HepG2 (cell line): ENCODE results near the gene PLCB1. TPM values are rescaled to one million over a fixed set of nuclear protein-coding genes. Genes with fewer than 3 reads are reported as not detected.

Source experiments
- ATAC-seq: fragments of 200-7000 bp; cut with Tn5 transposase; 3 replicates; pipeline ENCODE4 v1.9.1; 2020; ENCODE audit warnings: mild to moderate bottlenecking, moderate library complexity
- BruUV-seq: library from RNA; stranded (reverse); fragments of 400-500 nt; replicated peaks from 2 replicates; lab custom pipeline; 2021; lab: Mats Ljungman, UMichigan
- CTCF ChIA-PET: fragments of 300-600 bp; formaldehyde crosslinking; extraction: SDS; loops from one replicate; lab custom pipeline; 2021; ENCODE audit warnings: low total read pairs, inconsistent platforms, low intra/inter-chr PET ratio; lab: Yijun Ruan, JAX
- POLR2A ChIA-PET: fragments of 350-600 bp; sonication (Branson Sonifier 250); formaldehyde crosslinking; loops from one replicate; lab custom pipeline; 2020; ENCODE audit warnings: antibody characterized with exemption, inconsistent platforms; lab: Yijun Ruan, JAX
- DNase-seq: peaks from one replicate; pipeline ENCODE4 v3.0.0-alpha.2; 2015; ENCODE audit warnings: low spot score
- FAIRE-seq: peaks from 3 replicates; lab custom pipeline; 2011; peaks lifted over from hg19 to GRCh38; lab: Jason Lieb, UNC
- H2AFZ ChIP-seq: one replicate; pipeline ENCODE4 v1.6.1; 2011; ENCODE audit warnings: low read length, inconsistent platforms
- H3K27ac ChIP-seq: fragments of 300-600 bp; 3 replicates; pipeline ENCODE4 v1.8.0; 2011; ENCODE audit warnings: mixed run types, mild to moderate bottlenecking, mixed read lengths, low read length, inconsistent platforms; ENCODE audit not compliant: insufficient read depth; ENCODE audit errors: extremely low read length
- H3K27me3 ChIP-seq, 2 experiments: fragments of 200-600 bp in 1 of 2; 2 replicates in 1 of 2; 3 replicates in 1 of 2; pipeline versions ENCODE4 v1.6.0 to v1.8.0; 2011; ENCODE audit warnings: low read length in 2 of 2, mild to moderate bottlenecking in 2 of 2, moderate library complexity in 2 of 2, inconsistent platforms in 1 of 2; ENCODE audit not compliant: insufficient read depth in 2 of 2, control insufficient read depth in 1 of 2
- H3K36me3 ChIP-seq, 2 experiments: fragments of 200-600 bp in 1 of 2; replicated peaks in 1 of 2; 2 replicates in 1 of 2; 3 replicates in 1 of 2; pipeline versions ENCODE4 v1.5.1 to v1.8.0; 2011; ENCODE audit warnings: low read length in 2 of 2, inconsistent platforms in 1 of 2; ENCODE audit not compliant: insufficient read depth in 2 of 2, control insufficient read depth in 1 of 2
- H3K4me1 ChIP-seq: 2 replicates; pipeline ENCODE4 v1.5.1; 2012; ENCODE audit warnings: low read length, inconsistent platforms; ENCODE audit not compliant: insufficient read depth
- H3K4me2 ChIP-seq: 2 replicates; pipeline ENCODE4 v1.6.0; 2011; ENCODE audit warnings: low read depth, low read length, inconsistent platforms
- H3K4me3 ChIP-seq, 3 experiments: fragments of 200-600 bp in 1 of 3; sonication (generic), shearing (Covaris generic) in 1 of 3; replicated peaks in 1 of 3; 2 replicates each; pipeline ENCODE4 v1.5.1; 2011 to 2016; ENCODE audit warnings: low read length in 3 of 3, inconsistent platforms in 2 of 3, low read depth in 2 of 3, mild to moderate bottlenecking in 2 of 3, control low read depth in 1 of 3, mixed read lengths in 1 of 3; ENCODE audit not compliant: insufficient read depth in 1 of 3
- H3K79me2 ChIP-seq: one replicate; pipeline ENCODE4 v1.6.1; 2011; ENCODE audit warnings: low read length, inconsistent platforms; ENCODE audit not compliant: insufficient read depth
- H3K9ac ChIP-seq: 2 replicates; pipeline ENCODE4 v1.6.0; 2011; ENCODE audit warnings: mild to moderate bottlenecking, low read depth, low read length, inconsistent platforms; ENCODE audit not compliant: insufficient read depth
- H3K9me3 ChIP-seq: 2 replicates; pipeline ENCODE4 v1.5.1; 2012; ENCODE audit warnings: mild to moderate bottlenecking, low read length
- H4K20me1 ChIP-seq: 2 replicates; pipeline ENCODE4 v1.6.0; 2011; ENCODE audit warnings: inconsistent platforms, mild to moderate bottlenecking, low read length, moderate library complexity; ENCODE audit not compliant: insufficient read depth
- CCDC6 ChIP-seq: sonication (generic); formaldehyde crosslinking; IDR thresholded peaks from 2 replicates; pipeline ENCODE4 v1.8.1; 2022; ENCODE audit warnings: mild to moderate bottlenecking, missing genetic modification reagents, moderate library complexity
- MXD4 ChIP-seq: IDR thresholded peaks from 2 replicates; pipeline ENCODE4 v1.6.1; 2016; ENCODE audit warnings: mild to moderate bottlenecking, missing biosample characterization, missing genetic modification reagents
- NONO ChIP-seq, 2 experiments: fragments of 450-650 bp in 1 of 2; sonication (generic) in 1 of 2; formaldehyde crosslinking in 1 of 2; IDR thresholded peaks in 1 of 2; conservative IDR thresholded peaks in 1 of 2; 2 replicates each; pipeline versions ENCODE4 v1.6.1 to v1.8.0; 2017 to 2022; ENCODE audit warnings: mild to moderate bottlenecking in 1 of 2, missing genetic modification reagents in 1 of 2, moderate library complexity in 1 of 2
- SAP130 ChIP-seq: IDR thresholded peaks from 2 replicates; pipeline ENCODE4 v1.6.1; 2016; ENCODE audit warnings: low read depth
- SRF ChIP-seq: IDR thresholded peaks from 2 replicates; pipeline ENCODE4 v1.6.1; 2011; ENCODE audit warnings: mild to moderate bottlenecking, low read depth, low read length, moderate library complexity
- SSRP1 ChIP-seq: IDR thresholded peaks from 2 replicates; pipeline ENCODE4 v1.6.1; 2016; ENCODE audit warnings: control low read depth
- YEATS4 ChIP-seq: sonication (generic); formaldehyde crosslinking; IDR thresholded peaks from 2 replicates; pipeline ENCODE4 v1.4.0; 2020; ENCODE audit warnings: missing genetic modification reagents, borderline replicate concordance
- ZBTB3 ChIP-seq: sonication (generic); formaldehyde crosslinking; IDR thresholded peaks from 2 replicates; pipeline ENCODE4 v1.4.0; 2020; ENCODE audit warnings: low read depth, mild to moderate bottlenecking, moderate library complexity, missing genetic modification reagents, borderline replicate concordance
- ZFY ChIP-seq: sonication (generic); formaldehyde crosslinking; IDR thresholded peaks from 2 replicates; pipeline ENCODE4 v1.4.0; 2020; ENCODE audit warnings: missing genetic modification reagents
- ZKSCAN8 ChIP-seq: IDR thresholded peaks from 2 replicates; pipeline ENCODE4 v1.6.1; 2016; ENCODE audit warnings: borderline replicate concordance, missing genetic modification reagents, missing compliant biosample characterization
- ZNF230 ChIP-seq: sonication (generic); formaldehyde crosslinking; IDR thresholded peaks from 2 replicates; pipeline ENCODE4 v1.4.0; 2020; ENCODE audit warnings: mild to moderate bottlenecking, missing genetic modification reagents
- ZNF354B ChIP-seq: sonication (generic); formaldehyde crosslinking; IDR thresholded peaks from 2 replicates; pipeline ENCODE4 v1.8.0; 2022; ENCODE audit warnings: mild to moderate bottlenecking, missing genetic modification reagents
- ZNF713 ChIP-seq: sonication (generic); formaldehyde crosslinking; IDR thresholded peaks from 2 replicates; pipeline ENCODE4 v1.4.0; 2020; ENCODE audit warnings: mild to moderate bottlenecking, missing genetic modification reagents
- ZNF75D ChIP-seq: sonication (generic); formaldehyde crosslinking; IDR thresholded peaks from 2 replicates; pipeline ENCODE4 v1.8.1; 2023; ENCODE audit warnings: missing genetic modification reagents, mild to moderate bottlenecking, borderline replicate concordance
- WGBS: methylation state at CpG from one replicate; pipeline ENCODE4 v1.1.6; 2017; ENCODE audit warnings: low lambda C conversion rate; 5-methylcytosine and 5-hydroxymethylcytosine counted together
- in situ Hi-C: cut with HindIII; loops from 2 replicates; pipeline ENCODE4 v1.10.0; 2017; ENCODE audit warnings: low pct_unique_long_range_greater_than_20kb; ENCODE audit not compliant: extremely low pct_ligation_motif_present
- intact Hi-C: fragments of 100-400 bp; cut with micrococcal nuclease; formaldehyde crosslinking; loops from one replicate; pipeline ENCODE4 v1.10.0; 2022; ENCODE audit not compliant: unreplicated experiment
- polyA plus RNA-seq, 8 experiments: library from polyadenylated mRNA; depleted of rRNA in 3 of 8; stranded (reverse) in 7 of 8; unstranded in 1 of 8; fragments of >200 nt; fragmentation: Illumina TruSeq in 4 of 8; extraction: Trizol in 4 of 8; gene quantifications; 2 replicates each; pipeline versions ENCODE4 v1.2.1 to v1.2.3, GENCODE V29; 2011 to 2016; ENCODE audit warnings: low read depth in 4 of 8, missing spikeins in 1 of 8, mixed read lengths in 1 of 8; ENCODE audit not compliant: insufficient read depth in 1 of 8
- total RNA-seq, 5 experiments: library from RNA; depleted of rRNA; stranded (reverse); fragments of >200 nt; fragmentation: Illumina TruSeq; extraction: Trizol; gene quantifications; 2 replicates each; pipeline ENCODE4 v1.2.3, GENCODE V29; 2016; ENCODE audit warnings: low read depth in 1 of 5
- TF ChIP-seq, protein P1 (sequence below): IDR thresholded peaks from 2 replicates; pipeline ENCODE4 v1.6.1; 2012; ENCODE audit warnings: low read length, improper control_type of control experiment
- TF ChIP-seq, protein P2 (sequence below): IDR thresholded peaks from 2 replicates; pipeline ENCODE4 v1.6.1; 2016
- TF ChIP-seq, protein P3 (sequence below): IDR thresholded peaks from 2 replicates; pipeline ENCODE4 v1.6.1; 2016; ENCODE audit warnings: missing genetic modification reagents, missing compliant biosample characterization
- TF ChIP-seq, protein P4 (sequence below): sonication (generic); formaldehyde crosslinking; IDR thresholded peaks from 2 replicates; pipeline ENCODE4 v1.5.0; 2020; ENCODE audit warnings: mild to moderate bottlenecking, missing genetic modification reagents

PLCB1 gene
- total and polyA plus RNA-seq, 2 of the 13 experiments (the other 11 are each of a cell fraction or from before 2014, with no cell fraction given): 42.4 to 55.9 TPM

DNA sequence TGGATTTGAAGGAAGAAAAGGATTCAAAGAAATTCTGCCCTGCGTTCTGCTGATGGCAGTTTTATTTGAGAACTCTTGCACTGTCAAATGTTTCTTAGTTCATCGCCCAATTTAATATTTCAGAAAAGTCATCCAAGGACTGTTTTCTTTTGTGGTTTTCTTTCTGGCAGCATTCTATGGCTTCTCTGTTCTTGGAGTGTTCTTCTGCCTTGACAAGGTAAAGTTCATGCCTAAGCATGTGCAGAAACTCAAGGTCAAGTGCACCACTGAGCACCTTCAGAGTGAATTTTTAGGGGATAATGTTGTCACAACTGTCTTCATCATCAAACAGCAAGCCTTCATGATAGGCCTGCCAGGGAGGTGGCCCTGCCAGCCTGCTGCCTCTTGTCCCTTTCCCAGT lies 225.6 kb downstream of the PLCB1 start:
- Histone ChIP-seq H4K20me1 (no peaks in the 10 kb centered on the region), H3K9me3 (no peaks in the 10 kb centered on the region), H3K36me3 (peaks cover 2% of the 10 kb centered on the region in 2 experiments; a peak in 3 of 5 replicates), H3K79me2 (no peaks in the 10 kb centered on the region), H3K4me2 (no peak overlapping the region), H2AFZ (no peak overlapping the region), H3K27ac (no peak overlapping the region), H3K4me1 (peaks cover 12% of the 10 kb centered on the region), H3K9ac (no peak overlapping the region), H3K4me3 (no peak overlapping the region), H3K27me3 (no peaks in the 10 kb centered on the region)
- DNase-seq: no peak
- POLR2A ChIA-PET: no interaction called here
- FAIRE-seq: no peak
- TF ChIP-seq SRF (no peak), CCDC6 (CRISPR knock-in tag) (no peak), MXD4 (no peak), ZNF354B (no peak), ZNF75D (CRISPR knock-in tag) (no peak), ZFY (CRISPR knock-in tag) (no peak), ZNF713 (CRISPR knock-in tag) (no peak), SSRP1 (CRISPR knock-in tag) (no peak), SAP130 (no peak), ZNF230 (CRISPR knock-in tag) (no peak), ZBTB3 (CRISPR knock-in tag) (no peak), YEATS4 (CRISPR knock-in tag) (no peak), ZKSCAN8 (CRISPR knock-in tag) (no peak), NONO (IDR thresholded peaks at IDR 0.05) (no peak), NONO (CRISPR knock-in tag; conservative IDR thresholded peaks at IDR 0.05) (no peak)
- TF ChIP-seq, protein P1, sequence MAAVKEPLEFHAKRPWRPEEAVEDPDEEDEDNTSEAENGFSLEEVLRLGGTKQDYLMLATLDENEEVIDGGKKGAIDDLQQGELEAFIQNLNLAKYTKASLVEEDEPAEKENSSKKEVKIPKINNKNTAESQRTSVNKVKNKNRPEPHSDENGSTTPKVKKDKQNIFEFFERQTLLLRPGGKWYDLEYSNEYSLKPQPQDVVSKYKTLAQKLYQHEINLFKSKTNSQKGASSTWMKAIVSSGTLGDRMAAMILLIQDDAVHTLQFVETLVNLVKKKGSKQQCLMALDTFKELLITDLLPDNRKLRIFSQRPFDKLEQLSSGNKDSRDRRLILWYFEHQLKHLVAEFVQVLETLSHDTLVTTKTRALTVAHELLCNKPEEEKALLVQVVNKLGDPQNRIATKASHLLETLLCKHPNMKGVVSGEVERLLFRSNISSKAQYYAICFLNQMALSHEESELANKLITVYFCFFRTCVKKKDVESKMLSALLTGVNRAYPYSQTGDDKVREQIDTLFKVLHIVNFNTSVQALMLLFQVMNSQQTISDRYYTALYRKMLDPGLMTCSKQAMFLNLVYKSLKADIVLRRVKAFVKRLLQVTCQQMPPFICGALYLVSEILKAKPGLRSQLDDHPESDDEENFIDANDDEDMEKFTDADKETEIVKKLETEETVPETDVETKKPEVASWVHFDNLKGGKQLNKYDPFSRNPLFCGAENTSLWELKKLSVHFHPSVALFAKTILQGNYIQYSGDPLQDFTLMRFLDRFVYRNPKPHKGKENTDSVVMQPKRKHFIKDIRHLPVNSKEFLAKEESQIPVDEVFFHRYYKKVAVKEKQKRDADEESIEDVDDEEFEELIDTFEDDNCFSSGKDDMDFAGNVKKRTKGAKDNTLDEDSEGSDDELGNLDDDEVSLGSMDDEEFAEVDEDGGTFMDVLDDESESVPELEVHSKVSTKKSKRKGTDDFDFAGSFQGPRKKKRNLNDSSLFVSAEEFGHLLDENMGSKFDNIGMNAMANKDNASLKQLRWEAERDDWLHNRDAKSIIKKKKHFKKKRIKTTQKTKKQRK: no peak
- TF ChIP-seq, protein P2, sequence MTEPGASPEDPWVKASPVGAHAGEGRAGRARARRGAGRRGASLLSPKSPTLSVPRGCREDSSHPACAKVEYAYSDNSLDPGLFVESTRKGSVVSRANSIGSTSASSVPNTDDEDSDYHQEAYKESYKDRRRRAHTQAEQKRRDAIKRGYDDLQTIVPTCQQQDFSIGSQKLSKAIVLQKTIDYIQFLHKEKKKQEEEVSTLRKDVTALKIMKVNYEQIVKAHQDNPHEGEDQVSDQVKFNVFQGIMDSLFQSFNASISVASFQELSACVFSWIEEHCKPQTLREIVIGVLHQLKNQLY (CRISPR knock-in tag): no peak
- TF ChIP-seq, protein P3, sequence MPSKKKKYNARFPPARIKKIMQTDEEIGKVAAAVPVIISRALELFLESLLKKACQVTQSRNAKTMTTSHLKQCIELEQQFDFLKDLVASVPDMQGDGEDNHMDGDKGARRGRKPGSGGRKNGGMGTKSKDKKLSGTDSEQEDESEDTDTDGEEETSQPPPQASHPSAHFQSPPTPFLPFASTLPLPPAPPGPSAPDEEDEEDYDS (CRISPR knock-in tag): no peak
- TF ChIP-seq, protein P4, sequence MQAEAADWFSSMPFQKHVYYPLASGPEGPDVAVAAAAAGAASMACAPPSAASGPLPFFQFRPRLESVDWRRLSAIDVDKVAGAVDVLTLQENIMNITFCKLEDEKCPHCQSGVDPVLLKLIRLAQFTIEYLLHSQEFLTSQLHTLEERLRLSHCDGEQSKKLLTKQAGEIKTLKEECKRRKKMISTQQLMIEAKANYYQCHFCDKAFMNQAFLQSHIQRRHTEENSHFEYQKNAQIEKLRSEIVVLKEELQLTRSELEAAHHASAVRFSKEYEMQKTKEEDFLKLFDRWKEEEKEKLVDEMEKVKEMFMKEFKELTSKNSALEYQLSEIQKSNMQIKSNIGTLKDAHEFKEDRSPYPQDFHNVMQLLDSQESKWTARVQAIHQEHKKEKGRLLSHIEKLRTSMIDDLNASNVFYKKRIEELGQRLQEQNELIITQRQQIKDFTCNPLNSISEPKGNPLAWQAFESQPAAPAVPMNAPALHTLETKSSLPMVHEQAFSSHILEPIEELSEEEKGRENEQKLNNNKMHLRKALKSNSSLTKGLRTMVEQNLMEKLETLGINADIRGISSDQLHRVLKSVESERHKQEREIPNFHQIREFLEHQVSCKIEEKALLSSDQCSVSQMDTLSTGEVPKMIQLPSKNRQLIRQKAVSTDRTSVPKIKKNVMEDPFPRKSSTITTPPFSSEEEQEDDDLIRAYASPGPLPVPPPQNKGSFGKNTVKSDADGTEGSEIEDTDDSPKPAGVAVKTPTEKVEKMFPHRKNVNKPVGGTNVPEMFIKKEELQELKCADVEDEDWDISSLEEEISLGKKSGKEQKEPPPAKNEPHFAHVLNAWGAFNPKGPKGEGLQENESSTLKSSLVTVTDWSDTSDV: no peak
- 76% methylated on average over 2 of the region's 2 CpGs for WGBS
- CTCF ChIA-PET: no interaction called here
- in situ Hi-C loops (no loop called here), intact Hi-C loops (no loop called here)
- ATAC-seq: no peak
- BruUV-seq: no TSS peak
